Choroid plexus epithelial cell (primary cell): ENCODE measurements around the gene MEIOSIN.

Experiments used
- DNase-seq: peaks from one replicate; pipeline ENCODE4 v3.0.0-alpha.2; 2010; ENCODE audit warnings: low read depth
- H3K4me3 ChIP-seq: 2 replicates; pipeline ENCODE4 v1.5.1; 2011; ENCODE audit warnings: low read depth, mild to moderate bottlenecking, control low read depth, low read length, moderate library complexity
- TF ChIP-seq, protein P1 (sequence below): conservative IDR thresholded peaks from 2 replicates; pipeline ENCODE4 v1.5.1; 2011; ENCODE audit warnings: low read depth, mild to moderate bottlenecking, control low read depth, inconsistent platforms, low read length, moderate library complexity

MEIOSIN gene

DNA sequence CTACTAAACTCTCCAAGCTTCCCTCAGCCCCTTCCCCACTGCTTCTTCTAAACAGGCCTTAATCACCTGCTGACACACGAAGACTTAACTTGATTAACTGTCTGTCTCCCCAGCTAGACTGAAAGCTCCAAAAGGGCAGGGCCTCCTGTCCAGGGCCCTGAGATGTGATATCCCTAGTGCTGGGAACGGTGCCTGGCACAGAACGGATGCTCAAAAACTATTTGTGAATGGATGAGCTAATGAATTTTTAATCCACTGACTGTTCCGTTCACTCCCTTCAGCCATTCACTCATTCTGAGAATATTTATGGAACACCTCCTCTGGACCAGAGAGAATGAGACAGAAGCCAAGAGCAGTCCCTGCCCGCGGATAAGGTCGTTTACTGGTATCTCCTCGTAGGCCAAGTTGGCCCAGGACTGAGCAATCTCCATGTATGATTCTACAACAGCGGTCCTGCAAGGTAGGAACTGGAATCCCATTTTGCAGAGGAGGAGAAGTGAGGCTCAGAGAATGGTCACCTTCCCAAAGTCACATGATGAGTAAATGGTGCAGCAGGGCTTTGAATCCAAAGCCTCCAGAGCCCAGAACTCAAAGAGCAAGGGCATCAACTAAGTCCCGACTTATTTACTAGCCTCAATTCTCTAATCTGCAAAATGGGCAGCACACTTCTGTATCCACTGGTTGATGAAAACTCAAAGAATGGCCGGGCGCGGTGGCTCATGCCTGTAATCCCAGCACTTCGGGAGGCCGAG lies 56.0 kb downstream of the MEIOSIN start:
- DNase-seq: no peak
- TF ChIP-seq, protein P1, sequence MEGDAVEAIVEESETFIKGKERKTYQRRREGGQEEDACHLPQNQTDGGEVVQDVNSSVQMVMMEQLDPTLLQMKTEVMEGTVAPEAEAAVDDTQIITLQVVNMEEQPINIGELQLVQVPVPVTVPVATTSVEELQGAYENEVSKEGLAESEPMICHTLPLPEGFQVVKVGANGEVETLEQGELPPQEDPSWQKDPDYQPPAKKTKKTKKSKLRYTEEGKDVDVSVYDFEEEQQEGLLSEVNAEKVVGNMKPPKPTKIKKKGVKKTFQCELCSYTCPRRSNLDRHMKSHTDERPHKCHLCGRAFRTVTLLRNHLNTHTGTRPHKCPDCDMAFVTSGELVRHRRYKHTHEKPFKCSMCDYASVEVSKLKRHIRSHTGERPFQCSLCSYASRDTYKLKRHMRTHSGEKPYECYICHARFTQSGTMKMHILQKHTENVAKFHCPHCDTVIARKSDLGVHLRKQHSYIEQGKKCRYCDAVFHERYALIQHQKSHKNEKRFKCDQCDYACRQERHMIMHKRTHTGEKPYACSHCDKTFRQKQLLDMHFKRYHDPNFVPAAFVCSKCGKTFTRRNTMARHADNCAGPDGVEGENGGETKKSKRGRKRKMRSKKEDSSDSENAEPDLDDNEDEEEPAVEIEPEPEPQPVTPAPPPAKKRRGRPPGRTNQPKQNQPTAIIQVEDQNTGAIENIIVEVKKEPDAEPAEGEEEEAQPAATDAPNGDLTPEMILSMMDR: no peak
- no peak overlapping the region for H3K4me3 ChIP-seq

DNA sequence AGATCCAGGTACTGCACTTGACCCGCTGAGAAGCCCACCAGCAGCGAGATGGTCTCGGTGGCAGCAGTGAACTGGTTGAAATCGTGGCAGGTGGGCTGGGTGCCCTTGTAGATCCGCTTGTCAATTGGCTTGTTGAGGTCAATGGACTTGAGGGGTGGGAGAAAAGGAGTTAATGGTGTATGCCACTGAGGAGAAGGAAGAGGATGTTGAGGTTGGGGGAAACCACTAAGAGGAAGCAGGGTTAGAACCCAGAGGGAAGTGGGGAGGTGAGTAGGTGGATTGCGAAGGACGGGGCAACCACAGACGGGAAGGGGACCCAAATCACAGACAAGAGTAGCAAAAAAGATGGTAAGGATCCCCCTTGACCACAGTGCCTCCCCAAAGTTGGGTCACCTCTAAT lies 57.7 kb downstream of the MEIOSIN start:
- H3K4me3 ChIP-seq: peak overlapping the region; percentile 79
- DNase-seq: no peak
- TF ChIP-seq, protein P1: no peak

DNA sequence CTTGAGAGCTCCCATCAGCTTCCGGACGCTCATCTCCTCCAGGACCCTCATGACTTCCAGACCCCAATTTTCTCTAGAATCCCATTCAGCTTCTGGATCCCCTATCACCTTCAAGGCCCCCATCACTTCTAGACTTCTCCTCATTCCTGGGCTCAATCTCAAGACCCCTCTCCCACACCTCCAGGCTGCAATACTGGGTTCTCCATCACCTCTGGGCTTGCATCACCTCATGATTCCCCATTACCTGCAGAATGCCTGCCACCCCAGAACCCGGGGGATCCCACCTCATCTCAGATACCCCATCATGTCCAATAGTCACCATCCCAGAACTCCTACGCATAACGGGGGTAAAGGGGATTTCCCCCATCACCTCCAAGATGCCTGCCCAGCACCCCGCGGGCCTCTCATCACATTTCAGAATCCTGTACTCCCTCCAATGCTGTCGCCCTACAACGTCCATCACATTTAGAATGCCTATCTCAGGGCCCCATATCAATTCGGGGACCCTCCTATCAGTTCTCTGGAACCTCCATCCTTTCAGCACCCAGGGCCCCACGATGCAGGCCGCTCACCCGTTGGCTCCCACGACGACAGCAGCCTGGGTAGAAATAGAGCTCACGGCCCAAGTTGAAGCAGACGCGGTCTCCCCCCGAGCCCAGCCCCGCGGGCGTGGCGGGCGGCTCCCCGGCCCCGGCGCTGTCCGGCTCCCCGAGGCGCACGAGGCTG lies 58.7 kb downstream of the MEIOSIN start:
- H3K4me3 ChIP-seq: peak overlapping the region; percentile 79
- DNase-seq: no peak
- TF ChIP-seq, protein P1: no peak

DNA sequence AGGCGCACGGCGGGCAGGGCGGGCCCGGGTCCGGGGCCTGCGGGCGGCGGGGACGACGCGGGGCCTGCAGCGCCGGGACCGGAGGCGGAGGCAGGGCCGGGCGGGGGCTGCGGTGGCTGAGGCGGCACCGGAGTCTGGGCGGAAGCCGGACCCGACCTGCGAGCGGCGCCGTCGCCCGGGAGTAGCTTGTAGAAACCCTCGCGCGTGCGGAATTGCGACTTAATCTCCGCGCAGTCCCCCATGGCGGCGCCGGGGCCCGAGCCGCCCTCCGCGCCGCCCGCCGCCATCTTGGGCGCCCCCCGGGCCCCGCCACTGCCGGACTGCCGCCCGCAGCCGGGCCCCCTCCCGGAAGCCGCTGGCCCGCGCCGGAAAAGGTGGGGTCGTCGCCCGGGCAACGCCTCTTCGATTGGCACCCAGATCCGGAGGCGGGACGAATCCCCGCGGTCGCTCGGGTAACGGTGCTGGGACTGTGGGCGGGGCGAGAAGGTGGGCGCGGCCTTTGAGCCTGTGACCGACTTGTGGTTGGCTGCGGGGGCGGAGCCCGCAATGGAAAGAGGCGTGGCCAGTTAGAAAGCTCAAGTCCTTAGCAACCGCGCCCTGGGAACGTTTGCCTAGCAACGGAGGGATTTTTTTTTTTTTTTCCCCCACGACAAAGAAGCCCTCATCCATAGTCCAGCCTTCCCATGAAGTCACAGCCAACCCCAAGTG lies 59.4 kb downstream of the MEIOSIN start, which contains the start of gene DMWD:
Gene DMWD (minus strand): TSS at position 376 of the 708 bp plus-strand sequence. CDS start 89 bp downstream, at position 287.
- DNase-seq: peak; percentile 99
- H3K4me3 ChIP-seq: peak within 1 kb of the TSS; percentile 79
- TF ChIP-seq, protein P1: no peak

DNA sequence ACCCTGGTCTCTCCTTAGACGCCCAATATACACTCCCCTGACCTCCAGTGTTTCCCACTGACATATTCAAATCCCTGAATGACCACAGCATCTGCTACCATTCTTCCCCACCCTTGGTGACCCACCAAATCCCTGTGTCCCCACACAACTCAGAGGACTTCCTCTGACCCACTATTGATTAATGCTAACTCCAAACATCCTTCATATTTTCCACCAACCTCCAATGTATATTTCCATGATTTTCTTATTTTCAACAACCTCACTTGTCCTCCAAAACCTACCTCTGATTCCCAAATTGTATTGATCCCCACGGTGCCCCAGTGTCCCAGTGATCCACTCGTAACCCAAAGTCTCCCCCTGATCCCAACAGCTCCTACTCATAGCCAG lies 59.9 kb downstream of the MEIOSIN start:
- no peak for DNase-seq
- H3K4me3 ChIP-seq: no peak overlapping the region
- TF ChIP-seq, protein P1: no peak

DNA sequence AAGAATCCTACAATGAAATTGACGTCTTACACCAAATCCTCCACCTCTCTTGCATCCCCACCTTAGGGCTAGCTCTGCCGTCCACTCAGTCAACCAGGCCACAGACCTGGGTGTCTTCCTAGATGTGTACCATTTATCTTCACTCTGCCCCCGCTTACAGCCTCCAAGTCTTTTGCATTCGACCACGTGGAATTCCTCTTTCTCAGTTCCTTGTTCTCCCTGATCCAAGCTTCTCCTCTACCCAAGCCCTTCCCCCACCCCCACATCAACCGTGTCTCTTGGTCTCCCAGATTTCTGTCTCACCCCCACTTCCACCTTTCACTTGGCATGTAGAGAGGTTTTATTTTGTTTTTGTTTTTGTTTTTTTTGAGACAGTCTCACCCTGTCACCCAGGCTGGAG lies 60.6 kb downstream of the MEIOSIN start:
- TF ChIP-seq, protein P1: no peak
- H3K4me3 ChIP-seq: no peak overlapping the region
- no peak for DNase-seq
